ENCODE data around the gene MORC1. TPM values are rescaled to one million over a fixed set of nuclear protein-coding genes. Genes with fewer than 3 reads are reported as not detected.

Gene MORC1
- total RNA-seq, 1 donor from 2014 or later, result not detected

DNA sequence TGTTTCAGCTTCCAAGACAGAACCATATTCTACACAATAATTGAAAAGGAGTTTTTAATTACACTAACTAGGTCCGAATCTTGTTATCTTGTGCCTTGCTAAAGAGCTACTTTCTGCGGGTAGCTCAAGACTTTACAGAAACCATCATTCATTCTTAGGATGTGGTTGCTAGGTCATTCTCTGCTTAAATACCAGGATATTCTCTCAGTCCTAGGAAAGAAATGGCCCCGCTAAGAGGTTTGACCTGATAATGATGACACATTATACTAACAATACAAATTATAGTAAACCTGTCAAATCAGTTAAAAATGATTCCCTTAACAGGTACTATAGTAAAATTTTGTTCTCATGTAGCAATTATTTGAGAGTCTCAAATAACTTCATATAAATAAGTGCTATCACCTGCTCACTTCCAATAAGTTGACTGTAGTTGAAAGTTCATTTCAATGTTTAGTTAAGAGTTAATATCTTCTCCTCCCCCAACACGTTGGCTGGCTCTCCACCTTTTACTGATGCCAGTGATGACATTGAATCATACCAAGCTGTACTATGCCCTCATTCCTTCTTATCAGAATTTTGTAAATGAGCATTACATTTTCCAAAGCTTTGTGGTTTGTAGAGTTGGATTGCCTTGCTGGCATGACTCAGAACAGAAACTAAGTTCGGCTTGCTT is 15.0 kb upstream of the MORC1 start:
- intact Hi-C loops (cut with DNase I), result no loop called here
- no peak overlapping the region for H3K4me3 ChIP-seq
- no peaks in the 10 kb centered on the region for H3K9me3 ChIP-seq
- H3K27me3 ChIP-seq (ENCODE audit: low read depth), result no peaks in the 10 kb centered on the region
- H3K4me1 ChIP-seq, result no peaks in the 10 kb centered on the region
- DNase-seq (no peak), ATAC-seq (no peak)
- no peaks in the 10 kb centered on the region for H3K36me3 ChIP-seq
- TF ChIP-seq, protein P1, sequence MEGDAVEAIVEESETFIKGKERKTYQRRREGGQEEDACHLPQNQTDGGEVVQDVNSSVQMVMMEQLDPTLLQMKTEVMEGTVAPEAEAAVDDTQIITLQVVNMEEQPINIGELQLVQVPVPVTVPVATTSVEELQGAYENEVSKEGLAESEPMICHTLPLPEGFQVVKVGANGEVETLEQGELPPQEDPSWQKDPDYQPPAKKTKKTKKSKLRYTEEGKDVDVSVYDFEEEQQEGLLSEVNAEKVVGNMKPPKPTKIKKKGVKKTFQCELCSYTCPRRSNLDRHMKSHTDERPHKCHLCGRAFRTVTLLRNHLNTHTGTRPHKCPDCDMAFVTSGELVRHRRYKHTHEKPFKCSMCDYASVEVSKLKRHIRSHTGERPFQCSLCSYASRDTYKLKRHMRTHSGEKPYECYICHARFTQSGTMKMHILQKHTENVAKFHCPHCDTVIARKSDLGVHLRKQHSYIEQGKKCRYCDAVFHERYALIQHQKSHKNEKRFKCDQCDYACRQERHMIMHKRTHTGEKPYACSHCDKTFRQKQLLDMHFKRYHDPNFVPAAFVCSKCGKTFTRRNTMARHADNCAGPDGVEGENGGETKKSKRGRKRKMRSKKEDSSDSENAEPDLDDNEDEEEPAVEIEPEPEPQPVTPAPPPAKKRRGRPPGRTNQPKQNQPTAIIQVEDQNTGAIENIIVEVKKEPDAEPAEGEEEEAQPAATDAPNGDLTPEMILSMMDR (IDR thresholded peaks at IDR 0.05), result no peak
- H3K27ac ChIP-seq, result no peak overlapping the region

DNA sequence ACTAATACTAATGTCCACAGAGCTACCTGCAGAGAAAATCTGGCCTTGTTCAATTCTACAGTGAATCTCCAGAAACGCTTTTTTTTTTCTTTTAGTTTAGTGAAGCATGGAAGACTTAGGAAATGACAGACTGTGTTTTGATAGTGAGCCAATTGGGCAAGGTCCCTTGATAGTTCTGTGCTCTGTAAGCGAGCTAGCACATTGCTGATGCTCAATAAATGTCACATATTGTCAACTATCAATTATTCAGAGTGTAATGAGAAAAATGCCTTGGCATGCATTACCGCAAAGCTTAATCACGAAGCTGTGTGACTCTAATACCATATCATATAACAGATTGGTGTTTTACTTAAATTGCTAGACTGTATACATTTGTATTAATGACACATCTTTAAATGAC is 13.3 kb upstream of the MORC1 start:
- no peak overlapping the region for H3K4me3 ChIP-seq
- intact Hi-C loops (cut with DNase I), result no loop called here
- H3K9me3 ChIP-seq, result no peaks in the 10 kb centered on the region
- H3K36me3 ChIP-seq, result no peaks in the 10 kb centered on the region
- no peaks in the 10 kb centered on the region for H3K27me3 ChIP-seq (ENCODE audit: low read depth)
- TF ChIP-seq, protein P1 (IDR thresholded peaks at IDR 0.05), result no peak
- DNase-seq (no peak), ATAC-seq (no peak)
- H3K4me1 ChIP-seq, result no peaks in the 10 kb centered on the region
- H3K27ac ChIP-seq, result no peak overlapping the region

DNA sequence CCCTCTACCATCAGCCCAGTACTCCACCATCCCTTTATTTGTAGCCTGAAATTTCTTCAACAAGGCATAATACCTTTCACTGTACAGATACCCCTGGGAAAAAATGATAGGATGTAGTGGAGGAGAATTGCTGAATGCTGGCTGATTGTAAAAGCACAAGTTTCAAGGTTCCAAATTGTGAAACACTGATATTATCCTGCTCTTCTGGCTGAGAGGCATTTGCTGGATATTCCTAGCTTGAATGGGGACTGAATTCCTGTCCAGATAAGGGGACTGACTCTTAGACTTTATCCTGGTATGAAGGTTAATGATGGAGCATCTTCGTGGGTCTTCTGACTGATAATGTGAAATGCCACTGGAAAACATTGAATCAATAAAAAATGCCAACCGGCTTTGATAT is 9.6 kb upstream of the MORC1 start:
- Histone ChIP-seq H3K4me3 (no peak overlapping the region), H3K9me3 (no peaks in the 10 kb centered on the region), H3K4me1 (no peaks in the 10 kb centered on the region), H3K27me3 (ENCODE audit: low read depth) (no peaks in the 10 kb centered on the region), H3K27ac (no peak overlapping the region), H3K36me3 (no peaks in the 10 kb centered on the region)
- TF ChIP-seq, protein P1 (IDR thresholded peaks at IDR 0.05), result no peak
- intact Hi-C loops (cut with DNase I), result no loop called here
- DNase-seq (no peak), ATAC-seq (no peak)

DNA sequence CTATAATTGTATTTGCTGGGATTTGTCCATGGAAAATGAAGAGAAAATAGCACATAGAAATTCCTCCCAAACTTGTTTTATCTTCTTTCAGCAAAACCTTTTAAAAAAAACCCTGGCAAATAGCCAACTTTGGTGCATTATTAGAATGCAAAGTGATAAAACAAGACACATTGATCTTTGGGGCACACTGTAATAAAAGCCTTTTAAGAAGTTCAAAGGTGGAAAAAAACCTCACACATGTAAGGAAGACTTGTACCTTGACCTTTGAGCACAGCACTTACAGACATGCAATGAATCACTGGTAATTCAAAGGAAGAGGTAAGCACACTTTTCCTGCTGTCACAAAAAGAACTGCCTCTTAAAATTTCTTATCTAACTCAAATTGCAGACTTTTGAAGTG is 8.0 kb upstream of the MORC1 start:
- DNase-seq (no peak), ATAC-seq (no peak)
- no peaks in the 10 kb centered on the region for H3K27me3 ChIP-seq (ENCODE audit: low read depth)
- intact Hi-C loops (cut with DNase I), result no loop called here
- no peak overlapping the region for H3K27ac ChIP-seq
- no peaks in the 10 kb centered on the region for H3K36me3 ChIP-seq
- H3K4me3 ChIP-seq, result no peak overlapping the region
- TF ChIP-seq, protein P1 (IDR thresholded peaks at IDR 0.05), result no peak
- H3K4me1 ChIP-seq, result no peaks in the 10 kb centered on the region
- no peaks in the 10 kb centered on the region for H3K9me3 ChIP-seq

DNA sequence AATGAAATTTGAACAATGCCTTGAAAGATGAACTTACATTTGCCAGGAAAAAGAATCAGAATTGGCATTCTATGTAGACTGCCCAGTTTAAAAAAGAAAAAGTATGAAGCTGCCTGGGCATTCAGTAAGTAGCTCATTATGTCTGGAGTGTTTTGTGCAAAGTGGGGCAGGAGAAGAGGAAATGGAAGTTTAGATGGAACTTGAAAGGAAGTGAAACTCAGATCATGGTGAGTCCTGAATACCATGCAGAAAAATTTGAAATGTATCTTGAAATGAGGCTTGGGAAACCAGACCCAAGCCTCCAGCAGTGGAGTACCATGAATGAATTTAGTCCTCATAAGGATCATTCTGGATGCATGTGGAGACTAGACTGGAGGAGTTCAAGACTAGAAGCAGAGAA is 4.8 kb upstream of the MORC1 start:
- Histone ChIP-seq H3K27ac (no peak overlapping the region), H3K4me1 (no peaks in the 10 kb centered on the region), H3K36me3 (no peaks in the 10 kb centered on the region), H3K27me3 (ENCODE audit: low read depth) (no peaks in the 10 kb centered on the region), H3K4me3 (no peak overlapping the region), H3K9me3 (no peaks in the 10 kb centered on the region)
- DNase-seq (no peak), ATAC-seq (no peak)
- TF ChIP-seq, protein P1 (IDR thresholded peaks at IDR 0.05), result no peak
- intact Hi-C loops (cut with DNase I), result no loop called here

Measured in lower lobe of right lung (tissue), 2 donors.